B cell (primary cell): ENCODE data around the gene IL1R1. TPM values are rescaled to one million over a fixed set of nuclear protein-coding genes. Genes with fewer than 3 reads are reported as not detected.

Source experiments
- ATAC-seq: fragments of 200-7000 bp; cut with Tn5 transposase; one replicate; pipeline ENCODE4 v1.10.0; 2021; ENCODE audit warnings: low read depth, mild to moderate bottlenecking, moderate number of reproducible peaks, moderate library complexity
- CTCF ChIA-PET: fragments of 350-600 bp; sonication (Branson Sonifier 250); formaldehyde crosslinking; loops from one replicate; lab custom pipeline; 2021; ENCODE audit warnings: antibody characterized with exemption, inconsistent platforms; lab: Charles Lee
- POLR2A ChIA-PET: fragments of 350-600 bp; sonication (Branson Sonifier 250); formaldehyde crosslinking; loops from one replicate; lab custom pipeline; 2021; ENCODE audit warnings: antibody characterized with exemption; lab: Charles Lee
- DNase-seq: peaks from one replicate; pipeline ENCODE4 v3.0.0; 2013
- H2AFZ ChIP-seq: 2 replicates; pipeline ENCODE4 v1.6.1; 2012; ENCODE audit warnings: mild to moderate bottlenecking, low read depth, low read length; ENCODE audit not compliant: insufficient read depth, poor library complexity, severe bottlenecking
- H3K27ac ChIP-seq, 2 donors: 1 replicate in 1 of 2; 2 replicates in 1 of 2; pipeline ENCODE4 v1.5.1; 2012 to 2013; ENCODE audit warnings: low read length in 2 of 2, mild to moderate bottlenecking in 2 of 2, moderate library complexity in 1 of 2
- H3K27me3 ChIP-seq, 4 experiments: fragments of 200-600 bp in 1 of 4; sonication (generic) in 1 of 4; replicated peaks in 1 of 4; 1 replicate in 2 of 4; 2 replicates in 2 of 4; pipeline versions ENCODE4 v1.6.1 to v1.7.0; 2013 to 2016; ENCODE audit warnings: low read length in 3 of 4, mild to moderate bottlenecking in 2 of 4, mixed read lengths in 1 of 4, moderate library complexity in 1 of 4; ENCODE audit not compliant: insufficient read depth in 4 of 4, control insufficient read depth in 3 of 4; ENCODE audit errors: control extremely low read depth in 1 of 4
- H3K36me3 ChIP-seq, 2 experiments: replicated peaks in 1 of 2; 1 replicate in 1 of 2; 2 replicates in 1 of 2; pipeline versions ENCODE4 v1.6.1 to v1.7.1; 2013; ENCODE audit warnings: low read length in 1 of 2; ENCODE audit not compliant: insufficient read depth in 2 of 2, control insufficient read depth in 1 of 2; ENCODE audit errors: control extremely low read depth in 1 of 2, extremely low read depth in 1 of 2
- H3K4me1 ChIP-seq, 2 donors: fragments of 200-600 bp in 1 of 2; sonication (generic) in 1 of 2; 1 replicate in 1 of 2; 2 replicates in 1 of 2; pipeline versions ENCODE4 v1.5.1 to v1.6.1; 2013 to 2017; ENCODE audit warnings: low read length in 2 of 2; ENCODE audit not compliant: control insufficient read depth in 2 of 2, insufficient read depth in 2 of 2
- H3K4me2 ChIP-seq: replicated peaks from 2 replicates; pipeline ENCODE3; 2012; ENCODE audit warnings: mild to moderate bottlenecking, low read depth, low read length; ENCODE audit not compliant: poor library complexity, severe bottlenecking
- H3K4me3 ChIP-seq, 5 experiments: fragments of 200-600 bp in 1 of 5; sonication (generic) in 1 of 5; 1 replicate in 3 of 5; 2 replicates in 2 of 5; pipeline versions ENCODE4 v1.5.1 to v1.7.0; 2011 to 2016; ENCODE audit warnings: low read length in 4 of 5, mild to moderate bottlenecking in 4 of 5, low read depth in 2 of 5, control low read depth in 1 of 5, moderate library complexity in 1 of 5; ENCODE audit not compliant: insufficient read depth in 1 of 5; ENCODE audit errors: control extremely low read depth in 1 of 5, extremely low read depth in 1 of 5
- H3K79me2 ChIP-seq: fragments of 200-600 bp; sonication (generic); one replicate; pipeline ENCODE4 v1.6.0; 2016; ENCODE audit warnings: low read length; ENCODE audit not compliant: control insufficient read depth, insufficient read depth
- H3K9ac ChIP-seq: fragments of 200-600 bp; sonication (generic); 2 replicates; pipeline ENCODE4 v1.6.1; 2017; ENCODE audit warnings: mild to moderate bottlenecking, low read length, moderate library complexity
- H3K9me3 ChIP-seq, 3 donors: one replicate each; pipeline versions ENCODE4 v1.6.1 to v1.7.1; 2013; ENCODE audit warnings: low read length in 2 of 3; ENCODE audit not compliant: control insufficient read depth in 2 of 3, insufficient read depth in 1 of 3; ENCODE audit errors: control extremely low read depth in 1 of 3
- H4K20me1 ChIP-seq: 2 replicates; pipeline ENCODE4 v1.6.0; 2012; ENCODE audit warnings: mild to moderate bottlenecking, low read length; ENCODE audit not compliant: insufficient read depth, control insufficient read depth, poor library complexity, severe bottlenecking
- H3K27ac Mint-ChIP-seq: one replicate; pipeline ENCODE4 v1.8.0; 2021; ENCODE audit warnings: mixed read lengths
- H3K27me3 Mint-ChIP-seq: one replicate; pipeline ENCODE4 v1.8.0; 2021; ENCODE audit warnings: mixed read lengths
- H3K4me1 Mint-ChIP-seq: one replicate; pipeline ENCODE4 v1.8.0; 2021; ENCODE audit warnings: mixed read lengths
- H3K4me3 Mint-ChIP-seq: one replicate; pipeline ENCODE4 v1.8.0; 2021; ENCODE audit warnings: mixed read lengths
- H3K9me3 Mint-ChIP-seq: one replicate; pipeline ENCODE4 v1.8.0; 2022; ENCODE audit warnings: mixed read lengths; ENCODE audit not compliant: insufficient read depth
- EZH2 ChIP-seq: IDR thresholded peaks from 2 replicates; pipeline ENCODE4 v1.6.1; 2012; ENCODE audit warnings: borderline replicate concordance, low read depth, mild to moderate bottlenecking, moderate library complexity, low read length; ENCODE audit not compliant: insufficient read depth, poor library complexity, severe bottlenecking
- WGBS: methylation state at CpG from one replicate; pipeline ENCODE4 v1.1.5; 2013; ENCODE audit warnings: missing lambda C conversion rate; ENCODE audit not compliant: insufficient coverage; 5-methylcytosine and 5-hydroxymethylcytosine counted together
- intact Hi-C: fragments of 100-400 bp; cut with micrococcal nuclease; formaldehyde crosslinking; loops from one replicate; pipeline ENCODE4 v1.10.0; 2022
- polyA plus RNA-seq: library from polyadenylated mRNA; depleted of rRNA; stranded (reverse); fragments of >200 nt; gene quantifications from 2 replicates; pipeline ENCODE4 v1.2.3, GENCODE V29; 2012
- total RNA-seq, 2 donors: library from RNA; stranded (reverse); fragments of 120-200 nt in 1 of 2; gene quantifications; 1 replicate in 1 of 2; 2 replicates in 1 of 2; pipeline versions ENCODE4 v1.2.3 to v1.2.4, GENCODE V29; 2013 to 2022
- TF ChIP-seq, protein P1 (sequence below): fragments of 200-600 bp; IDR thresholded peaks from one replicate; pipeline ENCODE4 v1.8.0; 2022; ENCODE audit warnings: antibody characterized with exemption, mild to moderate bottlenecking

IL1R1 gene
- total and polyA plus RNA-seq, 2 donors (not counting 1 experiment from before 2014, with no cell fraction given), result not detected

DNA sequence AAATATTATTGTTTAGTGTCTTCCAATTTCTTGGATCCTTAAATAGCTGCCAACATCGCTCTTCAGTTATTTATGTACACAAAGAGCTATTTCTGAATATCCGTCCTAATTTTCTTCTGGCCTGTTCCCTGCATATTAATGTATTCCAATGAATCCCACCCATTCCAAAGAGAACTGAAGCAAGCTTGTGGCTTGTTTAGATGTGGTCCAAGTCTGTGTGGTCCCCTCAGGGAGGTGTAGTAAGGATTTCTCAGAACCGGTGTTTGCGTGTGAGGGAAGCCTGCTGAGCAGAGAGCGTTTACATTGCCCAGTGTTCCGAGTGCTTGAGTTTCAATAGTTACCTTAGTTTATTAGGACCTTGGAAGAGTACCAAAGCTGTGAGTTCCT lies 25.1 kb upstream of the IL1R1 start:
- no peak for DNase-seq
- H2AFZ ChIP-seq, result no peak overlapping the region
- H3K4me1 ChIP-seq, result no peaks in the 10 kb centered on the region
- H3K4me2 ChIP-seq, result no peak overlapping the region
- no peak overlapping the region for H3K27ac ChIP-seq
- intact Hi-C loops, result no loop called here
- Mint-ChIP-seq H3K27me3 (peaks cover 16% of the 10 kb centered on the region), H3K27ac (no peak overlapping the region), H3K9me3 (no peaks in the 10 kb centered on the region), H3K4me1 (no peaks in the 10 kb centered on the region), H3K4me3 (no peak overlapping the region)
- no peak overlapping the region for H3K9ac ChIP-seq
- ChIA-PET POLR2A (no interaction called here), CTCF (no interaction called here)
- no peaks in the 10 kb centered on the region for H4K20me1 ChIP-seq
- H3K79me2 ChIP-seq, result no peaks in the 10 kb centered on the region
- H3K4me3 ChIP-seq, result no peak overlapping the region
- H3K36me3 ChIP-seq, result no peaks in the 10 kb centered on the region
- 100% methylated on average over 5 of the region's 6 CpGs for WGBS
- no peaks in the 10 kb centered on the region for H3K27me3 ChIP-seq
- no peaks in the 10 kb centered on the region for H3K9me3 ChIP-seq
- TF ChIP-seq EZH2, result no peak
- TF ChIP-seq, protein P1, sequence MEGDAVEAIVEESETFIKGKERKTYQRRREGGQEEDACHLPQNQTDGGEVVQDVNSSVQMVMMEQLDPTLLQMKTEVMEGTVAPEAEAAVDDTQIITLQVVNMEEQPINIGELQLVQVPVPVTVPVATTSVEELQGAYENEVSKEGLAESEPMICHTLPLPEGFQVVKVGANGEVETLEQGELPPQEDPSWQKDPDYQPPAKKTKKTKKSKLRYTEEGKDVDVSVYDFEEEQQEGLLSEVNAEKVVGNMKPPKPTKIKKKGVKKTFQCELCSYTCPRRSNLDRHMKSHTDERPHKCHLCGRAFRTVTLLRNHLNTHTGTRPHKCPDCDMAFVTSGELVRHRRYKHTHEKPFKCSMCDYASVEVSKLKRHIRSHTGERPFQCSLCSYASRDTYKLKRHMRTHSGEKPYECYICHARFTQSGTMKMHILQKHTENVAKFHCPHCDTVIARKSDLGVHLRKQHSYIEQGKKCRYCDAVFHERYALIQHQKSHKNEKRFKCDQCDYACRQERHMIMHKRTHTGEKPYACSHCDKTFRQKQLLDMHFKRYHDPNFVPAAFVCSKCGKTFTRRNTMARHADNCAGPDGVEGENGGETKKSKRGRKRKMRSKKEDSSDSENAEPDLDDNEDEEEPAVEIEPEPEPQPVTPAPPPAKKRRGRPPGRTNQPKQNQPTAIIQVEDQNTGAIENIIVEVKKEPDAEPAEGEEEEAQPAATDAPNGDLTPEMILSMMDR, result no peak
- no peak for ATAC-seq

- H3K9me3 ChIP-seq, result no peaks in the 10 kb centered on the region
- no peaks in the 10 kb centered on the region for H3K9me3 Mint-ChIP-seq
- no CpG with 5 or more reads among the region's 1 CpG for WGBS
- peaks cover 0 to 3% (median 0%) of the 10 kb centered on the region in 4 experiments for H3K27me3 ChIP-seq
- H3K4me3 ChIP-seq, result no peak overlapping the region
- no peaks in the 10 kb centered on the region for H4K20me1 ChIP-seq
- H3K4me2 ChIP-seq, result no peak overlapping the region
- no peaks in the 10 kb centered on the region for H3K36me3 ChIP-seq
- TF ChIP-seq EZH2, result no peak
- TF ChIP-seq, protein P1, result no peak
- H3K27me3 Mint-ChIP-seq, result peaks cover 16% of the 10 kb centered on the region
- H3K4me3 Mint-ChIP-seq, result no peak overlapping the region
- H2AFZ ChIP-seq, result no peak overlapping the region
- no peaks in the 10 kb centered on the region for H3K4me1 ChIP-seq
- no peaks in the 10 kb centered on the region for H3K4me1 Mint-ChIP-seq
- no peak overlapping the region for H3K9ac ChIP-seq
- CTCF ChIA-PET, result no interaction called here
- H3K27ac Mint-ChIP-seq, result no peak overlapping the region
- intact Hi-C loops, result no loop called here
- POLR2A ChIA-PET, result no interaction called here
- no peaks in the 10 kb centered on the region for H3K79me2 ChIP-seq
- ATAC-seq, result no peak
- DNase-seq, result no peak
- H3K27ac ChIP-seq, result no peak overlapping the region
Observed at GRCh38 chr2:102119255-102119654, 23.3 kb upstream of the IL1R1 start.
